A549 (cell line): Measurements from ENCODE around the gene PDE1C.

ENCODE experiments used
- CTCF ChIP-seq: fragments of >200 bp; sonication (Bioruptor Twin); formaldehyde crosslinking; IDR thresholded peaks from 3 replicates; pipeline ENCODE4 v1.5.1; 2016
- EP300 ChIP-seq, 2 experiments: fragments of >200 bp; sonication (Bioruptor Twin); formaldehyde crosslinking; IDR thresholded peaks; 2 replicates in 1 of 2; 3 replicates in 1 of 2; pipeline ENCODE4 v1.6.1; 2016 to 2017
- HDAC2 ChIP-seq: fragments of 200-600 bp; sonication (generic); IDR thresholded peaks from 2 replicates; pipeline ENCODE4 v1.6.1; 2016
- MAFK ChIP-seq: fragments of 450-650 bp; IDR thresholded peaks from 2 replicates; pipeline ENCODE4 v1.6.1; 2014; ENCODE audit not compliant: partially characterized antibody
- MYC ChIP-seq: IDR thresholded peaks from 2 replicates; pipeline ENCODE4 v1.6.1; 2012; ENCODE audit warnings: mild to moderate bottlenecking, inconsistent platforms, low read length, improper control_type of control experiment, borderline replicate concordance
- NFE2L2 ChIP-seq: fragments of 150-350 bp; conservative IDR thresholded peaks from 2 replicates; pipeline ENCODE4 v1.6.1; 2014; ENCODE audit warnings: low read length
- NR3C1 ChIP-seq: fragments of >200 bp; sonication (Bioruptor Twin); formaldehyde crosslinking; IDR thresholded peaks from 3 replicates; pipeline ENCODE4 v1.6.1; 2017
- POLR2A ChIP-seq: IDR thresholded peaks from 2 replicates; pipeline ENCODE4 v1.6.1; 2012; ENCODE audit warnings: mild to moderate bottlenecking, low read length
- POLR2AphosphoS2 ChIP-seq: conservative IDR thresholded peaks from 2 replicates; pipeline ENCODE4 v1.6.1; 2012; ENCODE audit warnings: low read length, improper control_type of control experiment, inconsistent platforms
- RFX5 ChIP-seq: fragments of 450-650 bp; IDR thresholded peaks from 2 replicates; pipeline ENCODE4 v1.7.1; 2014; ENCODE audit warnings: antibody characterized with exemption, mild to moderate bottlenecking, moderate library complexity
- SMC3 ChIP-seq: fragments of >200 bp; sonication (Bioruptor Twin); formaldehyde crosslinking; IDR thresholded peaks from 3 replicates; pipeline ENCODE4 v1.6.1; 2018; ENCODE audit warnings: inconsistent platforms
- SREBF2 ChIP-seq: fragments of 450-650 bp; IDR thresholded peaks from 2 replicates; pipeline ENCODE4 v1.6.1; 2014; ENCODE audit warnings: mild to moderate bottlenecking, moderate library complexity

DNA sequence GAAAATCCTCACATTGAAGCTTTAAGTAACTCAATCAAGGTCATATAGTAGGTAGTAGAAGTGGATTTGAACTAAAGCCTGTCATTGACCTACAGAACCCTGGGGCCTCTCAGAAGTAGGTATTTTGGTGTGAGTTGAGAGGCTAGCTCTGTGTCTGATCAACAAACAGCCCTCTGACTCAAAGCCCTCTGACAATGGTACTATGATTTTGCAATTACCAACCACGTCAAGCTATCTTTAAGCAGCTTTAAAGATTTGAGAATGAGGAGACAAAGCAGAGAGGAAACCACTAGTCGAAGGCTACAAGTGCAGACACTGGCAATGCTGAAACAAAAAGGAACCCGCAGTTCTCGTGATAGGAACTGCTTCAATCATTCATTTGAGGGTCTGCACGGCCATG lies 19.0 kb upstream of the PDE1C start:
- no peak for TF ChIP-seq CTCF
- TF ChIP-seq POLR2AphosphoS2: no peak
- no peak for TF ChIP-seq POLR2A
- TF ChIP-seq HDAC2: no peak
- no peak for TF ChIP-seq SMC3
- no peak for TF ChIP-seq MYC
- TF ChIP-seq MAFK: no peak
- TF ChIP-seq NFE2L2: no peak
- no peak for TF ChIP-seq RFX5
- TF ChIP-seq NR3C1: no peak
- no peak for TF ChIP-seq EP300 (IDR thresholded peaks at IDR 0.05)
- TF ChIP-seq SREBF2: no peak
